Suprapubic skin (tissue), 4 donors: ENCODE data around the gene EFHD2. TPM values are rescaled to one million over a fixed set of nuclear protein-coding genes. Genes with fewer than 3 reads are reported as not detected.
"Not testable (repeated sequence)": the region's sequence is repeated elsewhere in the genome, so short reads cannot be mapped to it uniquely, and the experiment has no call there.

Experiments
- DNase-seq, 2 donors: peaks; one replicate each; pipeline ENCODE4 v3.0.0-alpha.2; 2019; ENCODE audit warnings: low spot score in 2 of 2
- H3K27ac ChIP-seq: fragments of 200-600 bp; sonication (generic); one replicate; pipeline ENCODE4 v1.5.1; 2019
- H3K27me3 ChIP-seq: fragments of 200-600 bp; sonication (generic); one replicate; pipeline ENCODE4 v1.5.1; 2019
- H3K36me3 ChIP-seq: fragments of 200-600 bp; sonication (generic); one replicate; pipeline ENCODE4 v1.5.1; 2019
- H3K4me1 ChIP-seq: fragments of 200-600 bp; sonication (generic); one replicate; pipeline ENCODE4 v1.5.1; 2019
- H3K4me3 ChIP-seq: fragments of 200-600 bp; sonication (generic); one replicate; pipeline ENCODE4 v1.5.1; 2019; ENCODE audit warnings: mild to moderate bottlenecking
- H3K9me3 ChIP-seq: fragments of 200-600 bp; sonication (generic); one replicate; pipeline ENCODE4 v1.5.1; 2019
- CTCF ChIP-seq, 2 donors: fragments of 200-600 bp in 1 of 2; fragments of 450-650 bp in 1 of 2; sonication (generic) in 1 of 2; IDR thresholded peaks; one replicate each; pipeline ENCODE4 v1.5.1; 2016 to 2019; ENCODE audit warnings: antibody characterized with exemption in 2 of 2, mild to moderate bottlenecking in 1 of 2, moderate library complexity in 1 of 2
- EP300 ChIP-seq: sonication (generic); formaldehyde crosslinking; IDR thresholded peaks from one replicate; pipeline ENCODE4 v1.6.1; 2017; ENCODE audit warnings: antibody characterized with exemption
- POLR2A ChIP-seq, 2 donors: fragments of 450-650 bp; IDR thresholded peaks; one replicate each; pipeline ENCODE4 v1.6.1; 2017; ENCODE audit warnings: antibody characterized with exemption in 2 of 2, mild to moderate bottlenecking in 2 of 2, moderate library complexity in 2 of 2
- POLR2AphosphoS5 ChIP-seq, 3 donors: sonication (generic); formaldehyde crosslinking; IDR thresholded peaks; one replicate each; pipeline ENCODE4 v1.6.1; 2017; ENCODE audit warnings: antibody characterized with exemption in 3 of 3
- WGBS: methylation state at CpG from one replicate; pipeline ENCODE4 v1.1.5; 2018; 5-methylcytosine and 5-hydroxymethylcytosine counted together
- total RNA-seq, 4 donors: library from RNA; depleted of rRNA; stranded (reverse); fragments of >200 nt; gene quantifications; one replicate each; pipeline ENCODE4 v1.1.0, GENCODE V29; 2016

The EFHD2 gene
- total RNA-seq, 4 donors from 2014 or later: 43.5 to 54.4 (median 49.9) TPM

DNA sequence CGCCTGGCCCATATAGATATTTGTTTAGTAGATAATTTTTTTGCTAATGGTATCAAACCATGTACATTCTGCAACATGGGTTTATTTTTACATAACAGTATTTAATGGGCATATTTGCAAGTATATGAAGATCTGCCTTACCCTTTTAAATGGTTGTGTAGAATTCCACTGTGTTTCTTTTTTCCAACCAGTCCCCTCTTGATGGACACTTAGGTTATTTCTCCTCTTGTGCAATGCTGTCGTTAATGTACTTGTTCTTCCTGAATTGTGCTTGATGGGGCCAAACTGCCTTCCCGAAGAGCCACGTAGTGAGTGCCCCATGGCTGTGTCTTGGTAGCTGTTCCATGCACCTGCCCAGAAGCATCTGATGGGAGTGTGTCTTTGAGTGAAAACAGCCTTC, 39.4 kb upstream of the EFHD2 start:
- no peak for TF ChIP-seq EP300
- TF ChIP-seq POLR2AphosphoS5 (IDR thresholded peaks at IDR 0.05): no peak
- no peak for TF ChIP-seq CTCF (IDR thresholded peaks at IDR 0.05)
- no peak for TF ChIP-seq POLR2A (IDR thresholded peaks at IDR 0.05)
- no peaks in the 10 kb centered on the region for H3K27me3 ChIP-seq
- no peaks in the 10 kb centered on the region for H3K9me3 ChIP-seq
- H3K36me3 ChIP-seq: no peaks in the 10 kb centered on the region
- H3K4me1 ChIP-seq: peaks cover 5% of the 10 kb centered on the region
- 88% methylated on average over 4 of the region's 4 CpGs for WGBS
- H3K4me3 ChIP-seq: no peak overlapping the region
- DNase-seq: no peak
- no peak overlapping the region for H3K27ac ChIP-seq

DNA sequence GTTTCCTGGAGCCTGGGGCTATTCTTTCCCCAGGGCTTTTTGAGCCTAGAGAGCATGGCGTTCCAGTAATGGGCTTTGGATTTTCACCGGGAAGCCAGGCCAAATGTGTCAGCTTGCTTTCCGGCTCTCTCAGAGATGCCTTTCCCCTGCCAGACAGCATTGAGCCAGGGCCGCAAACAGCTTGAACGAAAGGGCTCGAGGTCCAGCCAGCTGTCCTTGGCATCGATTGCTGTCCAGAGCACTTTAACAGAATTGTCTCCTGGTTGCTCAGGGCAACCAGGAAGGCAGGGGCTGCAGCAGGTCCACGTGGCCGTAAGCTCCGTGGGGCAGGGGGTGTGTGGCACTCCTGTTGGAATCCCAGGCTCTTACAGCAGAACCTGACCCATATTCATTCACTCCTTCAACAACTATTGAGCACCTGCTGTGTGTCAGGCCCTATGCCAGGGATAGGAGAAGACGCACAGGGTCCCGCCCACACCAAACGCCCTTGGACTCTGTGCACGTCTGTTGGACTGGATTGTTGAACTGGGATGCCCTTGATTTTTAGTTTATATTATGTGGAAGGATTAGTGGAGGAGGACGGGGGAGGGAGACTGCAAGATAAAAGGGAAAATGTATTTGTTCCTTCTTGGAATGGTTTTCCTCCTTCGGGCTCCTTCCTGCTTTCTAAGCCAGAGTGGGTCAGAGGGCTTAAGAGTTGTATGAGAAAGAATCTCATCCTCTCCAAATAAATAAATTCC, 38.7 kb upstream of the EFHD2 start:
- Histone ChIP-seq H3K4me1 (peaks cover 5% of the 10 kb centered on the region), H3K9me3 (no peaks in the 10 kb centered on the region), H3K27ac (no peak overlapping the region), H3K36me3 (no peaks in the 10 kb centered on the region), H3K4me3 (no peak overlapping the region), H3K27me3 (no peaks in the 10 kb centered on the region)
- no peak for DNase-seq
- TF ChIP-seq EP300: no peak
- no peak for TF ChIP-seq POLR2AphosphoS5 (IDR thresholded peaks at IDR 0.05)
- TF ChIP-seq CTCF (IDR thresholded peaks at IDR 0.05): no peak
- no peak for TF ChIP-seq POLR2A (IDR thresholded peaks at IDR 0.05)
- whole genome bisulfite sequencing: 58% methylated on average over 16 of the region's 16 CpGs

DNA sequence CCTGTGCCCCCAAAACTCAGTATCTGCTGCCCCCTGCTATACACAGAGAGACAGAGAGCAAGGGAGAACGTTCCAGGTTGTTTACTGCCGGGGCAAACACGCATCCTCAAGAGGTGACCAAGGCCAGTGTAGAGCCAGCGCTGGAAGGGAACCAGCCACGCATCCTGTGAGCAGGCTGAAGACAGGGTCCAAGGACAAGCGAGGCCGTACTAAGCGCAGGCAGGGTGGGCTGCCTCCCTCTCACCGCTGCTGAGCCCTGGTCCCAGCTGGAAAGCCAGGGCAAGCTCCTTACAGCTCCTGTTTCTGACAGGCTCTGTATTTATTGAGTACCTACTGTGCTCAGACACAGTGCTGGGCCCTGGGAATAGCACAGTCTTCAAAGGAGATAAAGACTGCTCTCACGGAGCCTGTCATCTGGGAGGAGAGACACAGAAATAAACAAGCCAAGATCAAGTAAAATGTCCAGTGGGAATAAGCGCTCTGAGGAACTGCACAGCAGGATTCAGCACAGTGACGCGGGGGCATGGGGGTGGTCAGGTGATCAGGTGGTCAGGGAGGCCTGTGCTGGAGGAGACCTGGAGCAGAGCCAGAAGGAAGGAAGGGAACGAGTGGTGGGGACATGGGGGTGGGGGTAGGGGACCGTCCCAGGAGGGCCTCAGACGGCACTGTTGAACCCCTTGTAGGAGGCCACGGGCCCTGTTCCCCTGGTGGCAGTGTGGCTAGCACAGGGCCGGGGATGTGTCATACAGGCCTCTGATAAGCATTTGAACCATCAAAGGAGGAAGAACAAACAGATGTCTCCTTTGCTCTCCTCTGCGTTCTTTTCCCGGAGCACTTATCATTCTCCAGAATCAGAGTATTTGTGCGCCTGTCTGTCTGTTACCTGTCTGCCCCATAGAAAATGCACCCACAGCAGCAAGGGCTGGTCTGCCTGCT, 37.8 kb upstream of the EFHD2 start:
- H3K9me3 ChIP-seq: no peaks in the 10 kb centered on the region
- H3K4me1 ChIP-seq: peaks cover 5% of the 10 kb centered on the region
- H3K27ac ChIP-seq: no peak overlapping the region
- TF ChIP-seq CTCF (IDR thresholded peaks at IDR 0.05): no peak
- no peak for TF ChIP-seq POLR2AphosphoS5 (IDR thresholded peaks at IDR 0.05)
- TF ChIP-seq EP300: no peak
- no peak for TF ChIP-seq POLR2A (IDR thresholded peaks at IDR 0.05)
- no peak overlapping the region for H3K4me3 ChIP-seq
- H3K27me3 ChIP-seq: no peaks in the 10 kb centered on the region
- no peaks in the 10 kb centered on the region for H3K36me3 ChIP-seq
- WGBS: 83% methylated on average over 15 of the region's 21 CpGs
- no peak for DNase-seq

DNA sequence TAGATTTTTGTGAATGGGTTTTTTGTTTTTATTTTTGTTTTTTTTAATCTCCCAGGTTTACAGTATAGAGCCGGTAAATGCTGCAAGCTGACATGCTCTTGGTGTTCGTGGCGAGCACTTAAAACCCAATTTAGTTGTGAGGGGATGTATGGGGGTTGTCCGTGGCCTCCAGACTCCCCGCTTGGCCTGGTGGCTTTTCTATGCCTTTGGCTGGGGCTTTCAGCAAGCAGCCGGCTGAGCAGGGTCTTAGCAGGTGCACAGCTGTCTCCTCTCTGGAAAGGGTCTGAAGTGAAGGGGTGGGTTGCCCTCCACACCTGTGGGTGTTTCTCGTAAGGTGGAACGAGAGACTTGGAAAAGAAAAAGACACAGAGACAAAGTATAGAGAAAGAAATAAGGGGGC, 31.0 kb upstream of the EFHD2 start:
- 88% methylated on average over 8 of the region's 8 CpGs for WGBS
- DNase-seq: no peak
- Histone ChIP-seq H3K36me3 (no peaks in the 10 kb centered on the region), H3K27ac (no peak overlapping the region), H3K4me3 (no peak overlapping the region), H3K9me3 (no peaks in the 10 kb centered on the region), H3K4me1 (no peaks in the 10 kb centered on the region), H3K27me3 (no peaks in the 10 kb centered on the region)
- TF ChIP-seq EP300: no peak
- no peak for TF ChIP-seq CTCF (IDR thresholded peaks at IDR 0.05)
- TF ChIP-seq POLR2AphosphoS5 (IDR thresholded peaks at IDR 0.05): no peak
- TF ChIP-seq POLR2A (IDR thresholded peaks at IDR 0.05): no peak

- WGBS: 55% methylated on average over 9 of the region's 9 CpGs
Measured at GRCh38 chr1:15379151-15379550, 30.5 kb upstream of the EFHD2 start.

More at GRCh38 chr1:15379151-15379550, 30.5 kb upstream of the EFHD2 start:
- H3K4me3 ChIP-seq, H3K4me1 ChIP-seq, DNase-seq, H3K9me3 ChIP-seq, H3K36me3 ChIP-seq, H3K27me3 ChIP-seq, H3K27ac ChIP-seq: not testable (repeated sequence)
